Measurements from ENCODE around the gene GPATCH8.

GPATCH8 gene

GRCh38 chr17:44451016-44451627, 52.1 kb downstream of the GPATCH8 start:
- no peak for DNase-seq (ENCODE audit: low spot score)

- DNase-seq (ENCODE audit: low spot score), result no peak
Observed at GRCh38 chr17:44448412-44448811, 54.8 kb downstream of the GPATCH8 start.

- DNase-seq (ENCODE audit: low spot score), result no peak
Observed at GRCh38 chr17:44444735-44445105, 58.5 kb downstream of the GPATCH8 start.

- DNase-seq (ENCODE audit: low spot score), result no peak
Observed at GRCh38 chr17:44442806-44443205, 60.4 kb downstream of the GPATCH8 start.

GRCh38 chr17:44439168-44439567, 64.0 kb downstream of the GPATCH8 start:
- no peak for DNase-seq (ENCODE audit: low spot score)

GRCh38 chr17:44438636-44439035, 64.6 kb downstream of the GPATCH8 start:
- DNase-seq (ENCODE audit: low spot score), result no peak

- DNase-seq (ENCODE audit: low spot score), result no peak
Observed at GRCh38 chr17:44436336-44436735, 66.9 kb downstream of the GPATCH8 start.

GRCh38 chr17:44432254-44433157, 70.7 kb downstream of the GPATCH8 start:
- DNase-seq (ENCODE audit: low spot score), result no peak

GRCh38 chr17:44424828-44425461, 78.3 kb downstream of the GPATCH8 start:
- no peak for DNase-seq (ENCODE audit: low spot score)

- DNase-seq (ENCODE audit: low spot score), result no peak
Observed at GRCh38 chr17:44417553-44417952, 85.7 kb downstream of the GPATCH8 start.

GRCh38 chr17:44416558-44417289, 86.5 kb downstream of the GPATCH8 start:
- DNase-seq (ENCODE audit: low spot score), result no peak

GRCh38 chr17:44414394-44415155, 88.6 kb downstream of the GPATCH8 start:
- DNase-seq (ENCODE audit: low spot score), result no peak

- peak; percentile 11 for DNase-seq (ENCODE audit: low spot score)
Observed at GRCh38 chr17:44409309-44410028, 93.7 kb downstream of the GPATCH8 start.

GRCh38 chr17:44408786-44409185, 94.4 kb downstream of the GPATCH8 start:
- peak; percentile 31 for DNase-seq (ENCODE audit: low spot score)

GRCh38 chr17:44402564-44403172, 100.5 kb downstream of the GPATCH8 start:
- peak; percentile 13 for DNase-seq (ENCODE audit: low spot score)

- peak; percentile 43 for DNase-seq (ENCODE audit: low spot score)
Observed at GRCh38 chr17:44400226-44400847, 102.9 kb downstream of the GPATCH8 start.

- DNase-seq (ENCODE audit: low spot score), result peak; percentile 35
Observed at GRCh38 chr17:44398692-44399691, 104.2 kb downstream of the GPATCH8 start.

Data from ecto neural progenitor cell (in vitro differentiated cells).